Measurements from ENCODE around the gene ZNF10.
A peak's percentile ranks its signal among the peaks of the same experiment; 100 is the strongest.

ZNF10 gene

DNA sequence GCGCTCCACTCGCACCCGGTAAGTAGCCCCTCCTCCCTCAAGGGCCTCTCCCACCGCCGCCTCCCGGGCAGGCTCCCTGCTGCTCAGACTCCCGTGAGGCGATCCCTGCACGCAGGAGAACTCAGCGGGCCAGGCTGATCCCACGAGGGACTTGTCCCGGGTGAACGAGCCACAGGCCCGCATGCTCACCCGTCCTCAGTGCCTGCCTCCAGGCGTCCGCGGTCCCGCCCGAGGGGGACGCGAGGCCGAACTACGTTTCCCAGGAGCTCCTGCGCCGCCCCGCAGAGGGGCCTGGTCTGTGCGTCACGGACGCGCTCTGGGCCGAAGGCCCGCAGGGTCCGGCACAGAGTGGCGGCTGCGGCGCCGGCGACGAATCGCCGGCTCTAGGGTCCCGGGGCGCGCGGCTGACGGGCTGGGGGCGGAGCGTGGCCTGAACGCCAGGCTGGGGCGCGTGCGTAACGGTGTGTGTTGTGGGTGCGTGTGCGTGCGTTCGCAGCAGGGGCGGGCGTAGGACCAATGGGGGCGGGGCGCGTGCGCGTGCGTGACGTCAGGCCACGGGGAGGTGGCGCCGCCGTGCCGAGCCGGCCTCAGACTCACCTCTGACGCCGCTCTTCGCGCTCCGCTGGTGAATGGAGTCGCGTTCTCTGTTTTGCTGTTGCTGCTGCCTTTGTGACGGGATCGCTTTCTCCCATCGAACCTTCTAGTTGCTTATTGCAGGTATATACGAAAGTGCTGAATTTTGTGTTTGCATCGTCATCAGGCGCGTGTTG, at the start of gene ZNF10, which contains the start of gene ZNF891:
ZNF10 (plus strand) TSS at position 590 of the 770 bp plus-strand sequence. CDS start 13,866 bp downstream, outside the sequence.
ZNF891 (minus strand) TSS at position 237 of the 770 bp plus-strand sequence. CDS start 8,356 bp downstream, outside the sequence.
- DNase-seq, result peak; percentile 93 to 95

DNA sequence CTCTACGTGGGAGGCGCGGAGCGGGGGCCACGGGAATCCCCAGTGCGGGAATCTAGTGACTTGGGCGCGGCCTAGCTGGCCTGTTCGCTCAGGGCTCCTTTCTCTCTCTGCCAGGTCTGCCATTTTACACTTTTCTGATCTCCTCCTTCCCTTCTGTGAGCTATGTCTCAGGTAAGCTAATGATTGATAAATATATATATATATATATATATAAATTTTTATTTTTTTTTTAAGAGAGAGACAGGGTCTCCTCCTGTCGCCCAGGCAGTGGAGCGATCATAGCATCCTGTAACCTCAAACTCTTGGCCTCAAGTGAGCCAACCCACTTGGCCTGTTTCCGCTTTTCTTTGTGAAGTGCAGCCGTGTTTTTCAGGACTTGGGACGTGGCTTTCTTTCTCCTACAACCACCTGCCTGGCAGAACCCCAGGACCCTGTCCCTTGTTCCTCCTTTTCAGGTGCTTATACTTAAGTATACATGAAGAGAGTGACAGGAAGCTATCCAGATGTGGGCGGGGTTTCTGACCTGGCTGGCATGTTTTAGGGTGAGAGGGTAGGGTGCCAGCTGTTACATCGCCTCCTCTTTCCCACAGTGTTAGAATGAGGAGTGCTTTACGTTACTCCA, 49.2 kb upstream of the ZNF10 start:
- DNase-seq, result peak in 1 of 2 experiments; percentile 47

DNA sequence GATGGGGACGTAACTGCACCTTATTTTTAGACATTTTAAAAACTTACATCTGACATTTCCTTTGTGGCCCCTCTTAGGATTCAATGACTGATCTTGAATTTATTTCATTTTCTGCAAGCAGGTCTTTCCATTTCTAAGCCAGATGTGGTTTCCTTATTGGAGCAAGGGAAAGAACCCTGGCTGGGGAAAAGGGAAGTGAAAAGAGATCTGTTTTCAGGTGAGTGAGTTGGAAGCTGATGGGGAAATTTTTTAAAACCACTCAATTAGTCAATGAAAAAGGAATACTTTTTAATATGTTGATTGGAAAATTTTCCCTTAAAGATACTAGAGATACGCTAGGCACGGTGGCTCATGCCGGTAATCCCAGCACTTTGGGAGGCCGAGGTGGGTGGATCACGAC, 47.1 kb upstream of the ZNF10 start:
- no peak for DNase-seq

DNA sequence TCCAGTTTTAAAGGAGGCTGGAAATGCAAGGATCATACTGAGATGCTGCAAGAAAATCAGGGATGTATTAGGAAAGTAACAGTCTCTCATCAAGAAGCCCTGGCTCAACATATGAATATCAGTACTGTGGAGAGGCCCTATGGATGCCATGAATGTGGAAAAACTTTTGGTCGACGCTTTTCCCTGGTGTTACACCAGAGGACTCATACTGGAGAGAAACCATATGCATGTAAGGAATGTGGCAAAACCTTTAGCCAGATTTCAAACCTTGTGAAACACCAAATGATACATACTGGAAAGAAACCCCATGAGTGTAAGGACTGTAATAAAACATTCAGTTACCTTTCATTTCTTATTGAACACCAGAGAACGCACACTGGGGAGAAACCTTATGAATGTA, 24.8 kb upstream of the ZNF10 start:
- no peak for DNase-seq

DNA sequence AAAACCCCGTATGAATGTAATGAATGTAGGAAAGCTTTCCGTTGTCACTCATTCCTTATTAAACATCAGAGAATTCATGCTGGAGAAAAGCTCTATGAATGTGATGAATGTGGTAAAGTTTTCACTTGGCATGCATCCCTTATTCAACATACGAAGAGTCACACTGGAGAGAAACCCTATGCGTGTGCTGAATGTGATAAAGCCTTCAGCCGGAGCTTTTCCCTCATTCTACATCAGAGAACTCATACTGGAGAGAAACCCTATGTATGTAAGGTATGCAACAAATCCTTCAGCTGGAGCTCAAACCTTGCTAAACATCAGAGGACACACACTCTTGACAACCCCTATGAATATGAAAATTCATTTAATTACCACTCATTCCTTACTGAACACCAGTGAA, 24.2 kb upstream of the ZNF10 start:
- no peak for DNase-seq

DNA sequence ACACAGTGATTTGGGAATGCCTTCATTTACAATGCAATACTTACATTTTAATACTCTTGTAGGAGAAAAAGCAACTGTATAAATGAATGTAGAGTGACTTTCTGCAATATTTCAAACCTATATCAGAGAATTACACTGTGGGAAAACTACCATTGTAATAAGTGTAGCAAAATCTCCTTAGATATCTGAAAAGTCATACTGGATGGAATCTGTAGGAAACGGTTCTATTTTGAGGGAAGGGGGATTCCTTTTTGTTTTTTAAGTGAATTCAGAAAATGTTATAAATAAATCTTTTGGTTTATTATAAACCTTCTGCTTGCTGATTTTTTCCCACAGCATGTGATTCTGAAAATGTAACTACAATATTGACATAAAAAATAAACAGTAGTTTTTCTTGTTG, 23.3 kb upstream of the ZNF10 start:
- DNase-seq, result no peak

DNA sequence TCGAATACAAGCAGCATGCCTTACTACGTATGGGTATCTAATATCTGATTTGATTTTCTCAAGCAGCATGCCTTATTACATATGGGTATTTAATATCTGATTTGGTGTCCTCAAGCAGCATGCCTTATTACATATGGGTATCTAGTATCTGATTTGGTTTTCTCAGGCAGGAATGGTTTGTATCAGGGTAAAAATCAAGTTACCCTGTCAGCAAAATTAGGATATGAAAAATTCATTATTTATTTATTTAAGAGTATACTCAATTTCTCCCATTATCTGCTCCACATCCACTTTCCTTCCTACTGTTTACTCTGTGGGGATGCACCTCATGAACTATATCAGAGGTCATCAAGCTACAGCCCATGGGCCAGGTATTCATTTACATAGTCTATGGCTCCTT, 22.3 kb upstream of the ZNF10 start:
- DNase-seq, result no peak

DNA sequence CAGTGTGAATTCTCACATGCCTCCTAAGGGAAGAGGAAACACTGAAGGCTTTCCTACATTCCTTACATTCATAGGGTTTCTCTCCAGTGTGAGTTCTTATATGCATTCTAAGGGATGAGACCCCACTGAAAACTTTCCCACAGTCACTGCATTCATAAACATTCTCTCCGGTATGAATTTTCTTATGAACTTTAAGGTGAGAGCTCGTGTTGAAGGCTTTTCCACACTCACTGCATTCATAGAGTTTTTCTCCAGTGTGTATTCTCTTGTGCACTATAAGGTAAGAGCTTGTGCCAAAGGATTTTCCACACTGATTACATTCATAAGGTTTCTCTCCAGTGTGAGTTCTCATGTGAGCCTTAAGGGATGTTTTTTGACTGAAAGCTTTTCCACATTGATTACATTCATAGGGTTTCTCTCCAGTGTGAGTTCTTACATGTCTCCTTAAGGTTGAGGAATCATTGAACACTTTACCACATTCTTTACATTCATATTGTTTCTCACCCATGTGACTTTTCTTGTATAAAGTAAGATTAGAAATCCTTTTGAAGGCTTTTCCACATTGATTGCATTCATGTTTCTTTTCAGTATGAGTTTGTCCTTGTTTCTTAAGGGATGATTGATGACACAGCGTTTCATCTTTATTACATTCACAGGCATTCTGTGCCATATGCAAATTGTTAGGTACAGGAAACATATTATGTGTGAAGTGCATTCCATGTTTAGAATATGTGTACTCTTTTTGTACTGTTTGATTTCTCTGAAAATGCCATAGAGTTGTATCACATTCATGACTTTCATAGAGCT, 9.8 kb upstream of the ZNF10 start:
- no peak for DNase-seq

DNA sequence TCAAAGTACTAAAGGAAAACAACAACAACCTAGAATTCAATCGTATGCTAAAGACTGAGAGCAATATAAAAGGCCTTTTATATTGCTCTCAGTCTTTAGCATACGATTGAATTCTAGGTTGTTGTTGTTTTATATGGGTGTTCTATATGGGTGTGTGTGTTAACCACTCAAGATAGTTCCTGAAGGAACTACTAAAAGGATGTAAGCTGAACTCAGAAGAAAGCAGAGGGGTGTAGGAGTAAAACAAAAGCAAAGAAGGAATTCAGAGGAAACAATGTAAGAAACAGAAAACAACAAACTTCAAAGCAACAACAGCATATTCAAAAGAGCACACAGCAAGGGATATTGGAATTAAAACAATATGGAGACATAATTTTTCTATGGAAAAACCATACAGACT, 5.8 kb upstream of the ZNF10 start:
- no peak for DNase-seq

DNA sequence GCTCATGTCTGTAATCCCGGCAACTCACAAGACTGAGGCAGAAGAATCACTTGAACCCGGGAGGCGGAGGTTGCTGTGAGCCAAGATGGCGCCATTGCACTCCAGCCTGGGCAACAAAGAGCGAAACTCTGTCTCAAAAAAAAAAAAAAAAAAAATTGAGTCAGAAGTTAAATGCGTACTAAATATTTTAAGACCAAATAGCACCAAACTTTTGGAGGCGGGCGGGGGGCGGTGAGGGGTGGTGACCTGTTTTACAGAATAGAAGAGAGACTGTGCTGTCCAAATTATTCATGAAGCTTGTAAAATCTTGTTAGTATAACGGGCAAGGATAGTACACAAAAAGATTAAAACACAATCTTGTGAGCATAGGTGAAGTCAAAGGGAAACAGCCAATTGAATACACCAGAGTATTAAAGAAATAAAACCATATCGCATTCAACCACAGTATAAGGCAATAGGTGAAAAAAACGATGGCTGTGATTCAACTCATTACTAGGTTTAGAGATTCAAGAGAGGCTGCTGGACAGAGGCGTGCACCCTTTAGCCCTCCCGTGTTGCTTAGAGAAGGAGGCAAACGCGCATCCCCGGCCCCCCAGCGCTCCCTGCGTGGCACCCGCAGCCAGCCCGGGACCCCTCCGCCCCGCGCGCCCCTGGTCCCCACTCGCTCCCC, 924 bp upstream of the ZNF10 start:
- DNase-seq, result peak in 1 of 2 experiments; percentile 38

DNA sequence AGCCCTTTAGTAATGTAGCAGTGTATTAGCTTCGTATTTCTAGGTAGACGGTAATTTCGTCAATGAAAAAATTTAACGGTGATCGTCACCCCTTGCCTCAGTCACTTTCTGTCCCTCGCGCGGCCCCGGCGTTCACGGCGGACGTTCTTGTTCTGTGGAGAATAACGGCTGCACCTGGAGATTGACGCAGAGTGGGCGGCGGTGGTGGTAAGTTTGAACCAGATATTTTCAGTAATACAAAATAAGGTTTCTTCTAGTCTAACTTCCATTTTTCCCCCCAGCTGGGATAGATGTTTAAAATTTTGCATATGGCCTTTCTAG, 341 bp downstream of the ZNF10 start:
- peak in 1 of 2 experiments; percentile 34 for DNase-seq

DNA sequence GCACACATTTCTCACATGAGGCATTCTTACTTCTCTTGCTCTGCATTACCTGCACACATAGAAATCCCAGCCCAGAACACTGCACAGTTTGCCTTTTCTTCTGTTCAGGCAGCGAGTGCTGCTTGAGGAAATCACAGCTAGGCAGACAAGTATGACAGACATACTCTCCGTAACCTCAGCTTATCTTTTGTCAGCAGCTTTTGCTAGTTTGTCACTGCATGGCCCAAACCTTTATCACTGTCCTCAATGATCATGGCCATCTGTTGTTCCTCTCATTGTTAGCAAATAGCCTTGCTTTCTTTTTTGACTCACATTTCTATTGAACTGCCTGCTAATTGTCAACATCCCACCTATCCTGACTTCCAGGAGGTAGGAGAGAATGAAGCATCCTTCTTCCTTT, 5.3 kb downstream of the ZNF10 start:
- no peak for DNase-seq

DNA sequence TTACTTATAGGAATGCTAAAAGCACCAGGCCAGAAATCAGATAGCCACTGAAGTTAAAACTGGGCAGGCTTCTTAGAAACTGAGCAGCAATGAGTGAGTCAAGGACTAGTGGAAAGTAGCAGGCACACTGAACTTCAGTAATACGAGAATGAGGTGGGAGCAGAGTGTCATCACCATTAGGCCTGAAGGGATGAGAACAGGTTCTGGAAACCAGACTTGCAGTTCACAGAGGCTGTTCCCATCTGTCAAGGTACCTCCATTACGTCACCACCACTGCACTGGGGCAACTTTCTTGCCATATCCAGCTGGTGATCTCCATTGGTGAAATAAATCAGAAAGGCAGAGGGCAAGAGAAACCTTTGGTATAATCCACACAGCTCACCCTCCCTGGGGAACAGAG, 15.6 kb downstream of the ZNF10 start:
- no peak for DNase-seq

DNA sequence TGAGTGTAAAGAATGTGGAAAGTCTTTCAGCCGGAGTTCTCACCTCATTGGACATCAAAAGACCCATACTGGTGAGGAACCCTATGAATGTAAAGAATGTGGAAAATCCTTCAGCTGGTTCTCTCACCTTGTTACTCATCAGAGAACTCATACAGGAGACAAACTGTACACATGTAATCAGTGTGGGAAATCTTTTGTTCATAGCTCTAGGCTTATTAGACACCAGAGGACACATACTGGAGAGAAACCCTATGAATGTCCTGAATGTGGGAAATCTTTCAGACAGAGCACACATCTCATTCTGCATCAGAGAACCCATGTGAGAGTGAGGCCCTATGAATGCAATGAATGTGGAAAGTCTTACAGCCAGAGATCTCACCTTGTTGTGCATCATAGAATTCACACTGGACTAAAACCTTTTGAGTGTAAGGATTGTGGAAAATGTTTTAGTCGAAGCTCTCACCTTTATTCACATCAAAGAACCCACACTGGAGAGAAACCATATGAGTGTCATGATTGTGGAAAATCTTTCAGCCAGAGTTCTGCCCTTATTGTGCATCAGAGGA, 25.8 kb downstream of the ZNF10 start:
- DNase-seq, result no peak

DNA sequence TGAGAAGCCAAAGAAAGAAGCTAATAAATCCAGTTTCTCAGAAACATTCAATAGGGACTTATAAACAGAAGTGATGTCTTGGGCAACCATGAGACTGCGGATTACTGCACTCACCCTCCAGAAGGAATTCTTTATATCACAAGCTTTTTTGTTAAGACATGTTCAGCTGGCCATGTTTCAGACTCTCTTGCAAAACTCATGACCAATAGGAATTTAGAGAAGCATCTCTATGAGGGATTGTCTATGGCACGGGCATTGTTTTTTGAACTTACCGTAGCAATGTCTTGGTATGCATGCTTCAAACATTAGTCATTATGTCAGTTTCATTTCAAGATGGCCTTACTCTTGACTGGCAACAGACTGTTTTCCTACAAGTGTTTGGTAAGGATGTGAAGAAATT, 35.3 kb downstream of the ZNF10 start:
- no peak for DNase-seq

DNA sequence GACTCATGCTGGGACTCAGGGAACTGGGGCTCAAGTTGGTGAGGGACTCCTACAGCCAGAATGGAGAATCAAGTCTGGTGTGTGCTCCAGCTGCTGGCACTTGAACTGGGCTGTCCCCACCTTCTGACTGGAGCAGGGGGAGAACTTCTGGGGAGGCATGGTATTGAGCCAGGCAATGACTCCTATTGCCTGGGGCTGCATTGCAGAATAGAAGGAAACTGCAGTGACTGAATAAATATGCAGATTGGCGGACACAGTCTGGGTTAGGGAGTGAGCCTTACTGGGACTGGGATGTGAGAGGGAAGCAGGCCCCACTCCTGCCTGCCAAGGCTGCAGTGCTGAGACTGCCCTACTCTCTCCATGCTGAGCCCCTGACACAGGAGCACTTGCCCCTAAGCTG, 42.1 kb downstream of the ZNF10 start:
- DNase-seq, result no peak

DNA sequence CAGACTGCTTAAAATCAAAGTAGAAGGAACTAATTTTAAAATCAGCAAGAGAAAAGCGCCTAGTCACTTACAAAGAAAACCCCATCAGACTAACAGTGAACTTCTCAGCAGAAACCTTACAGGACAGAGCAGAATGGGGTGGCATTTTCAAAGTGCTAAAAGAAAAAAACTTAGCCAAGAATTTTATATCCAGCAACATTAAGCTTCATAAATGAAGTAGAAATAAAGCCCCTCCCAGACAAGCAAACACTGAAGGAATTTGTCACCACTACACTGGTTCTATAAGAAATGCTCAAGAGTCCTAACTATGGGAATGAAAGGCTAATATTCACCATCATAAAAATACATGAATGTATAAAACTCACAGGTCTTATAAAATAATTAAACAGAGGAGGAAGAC, 44.5 kb downstream of the ZNF10 start:
- DNase-seq, result no peak

DNA sequence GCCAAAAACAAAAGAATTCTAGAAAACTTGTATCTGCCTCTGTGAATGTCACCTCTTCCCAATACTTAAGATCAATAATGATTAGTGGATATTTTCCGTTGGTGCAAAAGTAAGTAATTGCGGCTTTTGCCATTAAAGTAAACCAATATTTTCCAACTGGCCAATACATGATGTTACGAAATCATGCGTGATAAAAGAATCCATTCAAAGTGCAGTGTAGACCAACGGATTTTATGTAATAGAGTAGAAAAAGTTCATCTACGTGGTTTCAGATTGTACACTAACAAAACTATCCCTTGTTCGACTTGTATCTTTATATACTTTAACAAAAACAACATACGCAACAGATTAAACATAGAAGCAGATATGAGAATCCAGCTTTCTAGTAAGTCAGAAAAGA, 50.2 kb downstream of the ZNF10 start:
- no peak for DNase-seq

DNA sequence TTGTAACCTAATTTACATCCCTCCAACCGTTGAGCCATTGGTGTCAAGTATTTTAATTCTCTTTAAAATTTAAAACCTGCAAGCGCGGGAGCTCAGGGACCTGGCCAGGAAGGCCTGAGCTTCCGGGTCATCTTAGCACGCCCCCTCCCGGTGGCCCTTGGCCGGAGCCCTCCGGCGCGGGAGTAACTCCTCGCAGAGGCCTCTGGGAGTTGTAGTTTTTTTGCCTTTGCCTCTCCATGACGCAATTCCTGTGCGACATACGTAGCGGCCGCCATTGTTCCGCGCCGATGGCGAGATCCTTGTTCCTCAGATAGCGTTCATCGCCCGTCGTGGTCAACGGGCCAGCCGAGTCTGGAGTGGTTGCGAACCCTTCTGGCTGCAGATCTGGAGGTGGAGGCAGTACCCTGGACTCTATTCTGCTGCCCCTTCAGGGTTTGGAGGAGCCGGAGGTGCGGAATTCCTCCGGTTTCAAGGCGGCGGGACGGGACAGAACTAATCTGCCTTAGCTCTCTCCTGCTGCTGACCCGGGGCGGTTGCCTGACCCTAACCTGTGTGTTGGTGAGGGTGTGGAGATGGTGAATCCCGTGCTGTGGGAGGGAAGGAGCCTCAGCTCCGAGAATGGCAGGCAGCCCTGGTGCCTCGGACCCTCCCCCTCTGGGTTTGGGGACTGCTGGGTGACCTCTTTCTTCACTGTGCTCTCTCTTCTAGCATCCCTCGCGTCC, 51.0 kb downstream of the ZNF10 start, which contains the start of gene ZNF268:
ZNF268 (plus strand) TSS at position 258 of the 722 bp plus-strand sequence. CDS start 503 bp downstream, outside the sequence.
- peak; percentile 74 to 84 for DNase-seq

DNA sequence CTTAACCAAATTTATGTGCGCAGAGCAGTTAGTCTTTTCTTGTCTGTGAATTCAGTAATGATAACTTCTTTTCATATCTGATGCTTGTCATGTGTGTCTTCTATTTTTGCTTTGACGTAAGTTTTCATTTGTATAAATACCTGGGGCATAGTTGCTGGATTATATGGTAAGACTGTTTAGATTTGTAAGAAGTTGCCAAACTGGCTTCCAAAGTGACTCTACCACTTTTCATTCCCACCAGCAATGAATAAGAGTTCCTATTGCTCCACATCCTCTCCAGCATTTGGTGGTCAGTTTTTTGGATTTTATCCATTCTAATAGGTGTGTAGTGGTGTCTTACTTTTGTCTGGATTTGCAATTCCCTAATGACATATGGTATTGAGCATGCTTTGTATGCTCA, 59.7 kb downstream of the ZNF10 start:
- DNase-seq, result no peak

DNA sequence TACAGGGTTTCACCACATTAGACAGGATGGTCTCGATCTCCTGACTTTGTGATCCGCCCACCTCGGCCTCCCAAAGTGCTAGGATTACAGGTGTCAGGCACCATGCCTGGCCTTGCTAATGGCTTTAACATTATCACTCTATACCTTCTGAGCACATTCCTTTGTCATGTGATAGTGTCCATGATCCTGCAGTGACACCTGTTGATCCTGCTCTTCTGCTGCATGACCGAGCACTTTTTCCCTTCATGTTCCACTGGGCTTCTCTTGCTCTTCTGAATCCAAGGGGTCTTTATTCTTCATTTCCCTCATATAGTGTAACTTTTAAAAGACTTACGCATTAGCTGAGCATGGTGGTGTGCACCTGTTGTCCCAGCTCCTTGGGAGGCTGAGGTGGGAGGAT, 62.4 kb downstream of the ZNF10 start:
- DNase-seq, result no peak

DNA sequence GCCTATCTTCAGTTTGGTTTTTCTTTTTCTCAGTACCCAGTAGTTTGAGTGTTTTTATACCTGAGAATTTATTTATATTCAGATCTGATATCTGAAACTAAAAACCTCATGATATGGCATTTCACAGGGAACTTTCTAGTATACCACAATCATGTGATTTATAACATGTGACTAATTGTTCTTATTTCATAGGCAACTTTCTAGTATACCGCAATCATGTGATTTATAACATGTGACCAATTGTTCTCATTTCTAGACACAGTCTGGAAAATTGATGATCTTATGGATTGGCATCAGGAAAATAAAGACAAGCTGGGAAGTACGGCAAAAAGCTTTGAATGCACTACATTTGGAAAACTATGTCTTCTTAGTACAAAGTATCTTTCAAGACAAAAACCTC, 71.5 kb downstream of the ZNF10 start:
- DNase-seq, result no peak
